HG03521 (cell line): ENCODE data around the gene CDH4.

Experiments used
- ATAC-seq: cut with Tn5 transposase; IDR thresholded peaks from one replicate; pipeline ENCODE4 v1.9.1; 2021; ENCODE audit warnings: mild to moderate bottlenecking, moderate library complexity; ENCODE audit not compliant: unreplicated experiment

CDH4 gene

GRCh38 chr20:61723529-61724257 lies 471.6 kb downstream of the CDH4 start:
- ATAC-seq: no peak

DNA sequence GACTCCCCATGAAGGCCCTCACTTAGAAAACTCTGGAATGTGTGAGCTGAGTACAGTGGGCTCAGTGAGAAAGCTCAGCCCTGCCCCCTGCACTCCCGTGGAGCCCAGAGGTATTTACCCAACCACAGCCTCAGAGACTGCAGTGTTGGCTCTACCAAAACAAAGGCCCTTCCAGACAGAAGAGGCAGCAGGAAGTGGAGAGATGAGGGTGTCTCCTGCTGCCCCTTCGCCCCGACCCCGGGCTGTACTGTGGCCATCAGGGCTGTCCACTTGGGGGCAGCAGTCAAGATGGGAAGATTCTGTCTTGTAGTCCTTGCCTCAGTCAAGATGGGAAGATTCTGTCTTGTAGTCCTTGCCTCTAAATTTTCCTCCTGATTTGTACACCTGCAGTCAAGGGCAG lies 472.3 kb downstream of the CDH4 start:
- no peak for ATAC-seq

DNA sequence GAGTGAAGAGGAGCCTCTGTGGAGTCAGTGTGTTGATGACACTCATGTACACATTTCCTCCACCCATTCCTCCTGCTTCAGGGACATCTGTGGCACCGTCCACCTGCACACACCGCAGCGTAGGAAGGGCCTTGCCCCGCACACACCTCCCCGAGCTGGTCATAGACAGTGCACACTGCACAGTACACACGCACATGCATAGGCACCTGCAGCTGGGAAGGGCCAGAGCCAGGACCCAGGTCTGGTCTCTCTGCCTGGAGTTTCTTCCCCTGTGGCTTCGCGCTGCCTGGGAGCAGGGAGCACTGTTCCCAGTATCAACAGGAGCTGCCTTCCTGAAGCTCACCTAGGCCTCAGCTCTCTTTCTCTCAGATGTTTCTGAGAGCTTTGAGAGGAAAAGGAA lies 473.1 kb downstream of the CDH4 start:
- ATAC-seq: no peak

- ATAC-seq: no peak
Measured at GRCh38 chr20:61725966-61726365, 473.9 kb downstream of the CDH4 start.

DNA sequence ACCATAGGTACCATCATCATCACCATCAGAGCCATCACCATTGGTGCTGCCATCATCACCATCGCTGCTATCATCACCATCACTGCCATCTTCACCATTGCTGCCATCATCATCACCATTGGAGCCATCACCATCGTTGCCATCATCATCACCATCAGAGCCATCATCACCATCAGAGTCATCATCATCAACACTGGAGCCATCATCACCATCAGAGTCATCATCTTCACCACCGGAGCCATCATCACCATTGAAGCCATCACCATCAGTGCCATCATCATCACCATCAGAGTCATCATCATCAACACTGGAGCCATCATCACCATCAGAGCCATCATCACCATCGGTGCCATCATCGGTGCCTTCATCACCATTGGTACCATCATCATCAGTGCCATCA lies 474.9 kb downstream of the CDH4 start:
- no peak for ATAC-seq

DNA sequence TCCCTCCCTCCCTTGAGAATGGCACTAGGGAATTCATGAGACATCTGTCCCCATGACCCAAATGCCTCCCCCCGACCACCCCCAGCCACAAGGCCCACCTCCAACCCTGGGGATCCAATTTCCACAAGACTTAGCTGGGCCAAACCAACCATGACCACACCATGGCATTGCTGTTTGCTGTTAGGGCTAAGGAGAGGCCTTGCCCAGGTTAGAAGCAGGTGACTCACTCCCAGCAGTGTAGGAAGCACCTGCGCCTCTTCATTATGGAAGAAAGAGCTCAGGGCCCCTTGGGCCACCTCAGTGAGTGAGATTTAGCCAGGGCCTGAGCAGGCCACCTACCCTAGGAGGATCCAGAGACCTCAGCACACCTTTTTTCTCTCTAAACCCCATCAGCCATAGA lies 475.7 kb downstream of the CDH4 start:
- no peak for ATAC-seq

- no peak for ATAC-seq
Measured at GRCh38 chr20:61728326-61728725, 476.3 kb downstream of the CDH4 start.

DNA sequence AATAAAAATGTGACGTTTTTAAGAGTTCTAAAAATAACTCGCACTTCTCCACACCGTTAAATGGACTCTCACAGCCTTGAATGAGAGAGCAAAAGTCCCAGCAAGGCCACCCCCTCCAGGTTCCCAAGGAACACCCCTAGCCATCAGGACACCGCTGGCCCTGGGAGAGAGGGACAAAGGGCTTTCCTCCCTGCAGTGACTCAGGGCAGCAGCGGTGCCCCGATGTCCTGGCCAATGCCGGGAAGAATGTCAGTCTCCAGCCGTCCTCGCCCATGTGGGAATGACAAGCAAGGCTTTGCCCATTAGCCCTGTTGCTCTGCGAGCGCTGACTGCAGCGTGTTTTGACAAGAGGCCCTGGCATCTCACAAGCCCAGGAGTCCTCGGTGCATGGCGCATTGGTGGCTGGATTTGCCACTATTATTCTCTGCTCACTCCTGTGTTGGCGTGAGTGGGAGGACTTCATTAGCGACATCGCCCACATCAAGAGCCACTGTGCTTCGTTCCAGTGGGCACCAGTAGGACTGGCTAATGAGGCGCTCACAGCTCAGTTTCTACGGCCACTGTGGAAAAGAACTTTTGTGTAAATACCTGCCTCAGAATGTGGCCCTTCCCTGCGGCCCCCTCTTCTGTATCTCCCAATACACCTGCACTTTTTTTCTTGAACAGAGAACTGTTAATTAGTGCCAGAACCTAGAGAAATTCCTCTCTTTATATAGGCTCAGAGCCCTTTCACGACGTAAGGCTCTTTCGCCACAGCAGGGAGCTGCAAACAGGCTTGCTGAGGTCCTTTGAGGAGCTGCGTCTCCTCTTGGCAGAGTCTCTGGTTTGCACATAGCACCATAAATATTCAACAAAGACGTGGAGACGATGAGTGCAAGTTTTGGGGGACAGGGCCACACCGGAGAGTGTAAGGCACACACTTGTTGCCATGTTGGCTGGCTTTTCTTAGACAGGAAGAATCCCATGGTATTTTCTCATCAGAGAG lies 477.0 kb downstream of the CDH4 start:
- no peak for ATAC-seq

DNA sequence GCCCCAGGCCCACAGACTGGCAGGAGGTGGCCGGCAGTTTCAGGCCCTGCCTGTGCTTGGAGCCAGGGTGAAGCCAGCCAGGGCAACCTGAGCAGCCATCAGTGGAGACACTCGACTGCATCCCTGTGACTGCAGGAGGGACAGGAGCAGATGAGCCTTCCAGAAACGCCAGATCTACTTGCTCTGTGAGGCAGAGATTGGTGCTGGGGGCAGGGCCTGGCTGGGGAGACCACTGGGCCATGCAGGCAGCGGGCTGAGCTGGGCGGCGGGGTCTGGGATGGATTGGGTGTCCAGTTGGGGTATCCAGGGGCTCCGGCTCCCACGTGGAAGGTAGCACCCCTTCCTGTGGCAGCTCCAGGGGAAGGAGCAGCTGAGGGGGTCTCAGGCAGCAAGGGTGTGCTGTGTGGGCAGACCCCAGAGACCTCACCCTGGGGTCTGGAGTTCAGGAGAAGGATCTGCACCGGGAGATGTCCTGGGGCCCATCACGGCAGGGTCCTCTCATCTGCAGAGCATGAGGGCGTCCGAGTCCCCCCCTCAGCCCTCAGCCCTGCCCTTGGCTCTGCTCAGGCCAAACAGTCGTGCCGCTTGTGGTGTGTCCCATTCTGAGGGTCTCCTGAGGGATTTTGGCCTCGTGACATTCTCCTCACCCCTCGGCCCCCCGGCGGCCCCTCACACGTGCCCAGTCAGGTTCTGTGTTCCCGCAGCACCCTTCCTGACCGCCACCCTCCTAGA lies 478.7 kb downstream of the CDH4 start:
- ATAC-seq: no peak

- ATAC-seq: no peak
Measured at GRCh38 chr20:61731363-61732181, 479.5 kb downstream of the CDH4 start.

- no peak for ATAC-seq
Measured at GRCh38 chr20:61732511-61733210, 480.6 kb downstream of the CDH4 start.

- ATAC-seq: no peak
Measured at GRCh38 chr20:61733216-61733615, 481.2 kb downstream of the CDH4 start.

DNA sequence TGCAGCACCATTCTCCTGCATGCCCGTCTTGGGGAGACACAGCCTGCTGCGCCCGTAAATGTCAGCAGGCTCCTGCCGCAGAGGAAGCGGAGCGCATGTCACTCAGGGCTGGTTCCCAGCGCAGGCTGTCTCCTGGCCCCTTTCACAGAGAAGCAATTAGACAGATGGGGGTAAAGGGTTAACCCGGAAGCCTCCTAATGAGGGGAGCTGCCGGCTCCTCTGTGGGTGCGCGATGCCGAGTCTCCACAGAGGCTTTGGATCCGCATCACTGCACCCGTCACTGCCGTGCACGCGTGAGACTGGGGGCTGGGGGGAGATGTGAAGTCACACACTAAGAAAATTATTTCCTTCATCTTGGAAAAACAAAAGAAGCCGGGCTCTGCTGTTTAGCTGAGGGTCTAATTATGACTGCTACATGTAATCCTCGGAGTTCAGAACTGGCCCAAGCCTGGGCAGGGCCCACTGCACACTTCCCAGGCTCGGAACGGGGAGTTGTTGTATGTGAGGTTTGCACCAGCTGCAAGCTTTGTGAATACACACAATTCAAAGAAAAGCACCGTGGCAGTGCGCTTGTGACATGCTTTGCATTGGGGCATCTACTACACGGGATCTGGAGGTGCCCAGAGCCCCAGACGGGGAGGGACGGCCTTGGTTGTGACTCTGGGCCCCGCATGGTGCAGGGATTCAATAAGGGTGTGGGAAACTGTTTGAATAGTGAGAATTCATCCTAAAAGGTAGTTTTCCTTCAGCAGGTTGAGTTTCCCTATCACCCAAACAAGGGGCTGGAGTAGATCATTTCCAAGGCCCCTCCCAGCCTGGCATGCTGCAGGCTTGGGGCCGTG lies 482.1 kb downstream of the CDH4 start:
- no peak for ATAC-seq

DNA sequence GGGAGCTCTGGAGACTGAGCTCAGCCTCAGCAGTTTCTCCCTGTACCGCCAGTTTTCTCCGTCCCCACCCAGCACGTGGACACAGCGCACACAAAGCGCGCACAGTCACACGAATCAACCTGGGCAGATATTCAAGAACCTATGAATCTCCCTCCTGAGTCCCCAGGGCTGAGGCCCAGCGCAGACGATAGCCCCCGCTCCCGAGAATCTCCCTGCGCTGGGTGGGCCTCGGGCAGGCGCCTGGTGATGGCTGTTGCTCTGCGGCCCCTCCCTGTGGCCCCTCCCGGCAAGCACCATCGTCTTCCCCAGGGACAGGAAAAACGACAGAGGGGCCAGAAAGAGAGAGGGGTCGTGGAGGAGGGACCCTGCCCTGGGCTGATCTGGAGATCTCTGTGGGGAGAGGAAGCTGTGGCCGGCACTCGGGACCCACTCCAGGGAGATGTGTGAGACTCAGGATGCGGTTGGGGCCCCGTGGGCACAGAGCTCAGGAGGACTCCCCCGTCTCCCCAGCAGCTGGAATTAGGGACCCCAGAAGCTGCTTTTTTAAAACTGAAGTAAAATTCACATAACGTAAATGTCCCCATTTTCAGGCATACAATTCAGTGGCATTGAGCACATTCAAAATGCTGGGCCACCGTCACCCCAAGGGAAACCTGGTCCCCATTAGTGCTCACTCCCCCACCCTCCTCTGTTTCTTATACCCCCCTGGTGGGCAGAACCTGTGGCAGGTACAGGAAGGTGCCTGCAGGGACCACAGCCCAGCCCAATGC lies 482.9 kb downstream of the CDH4 start:
- no peak for ATAC-seq

DNA sequence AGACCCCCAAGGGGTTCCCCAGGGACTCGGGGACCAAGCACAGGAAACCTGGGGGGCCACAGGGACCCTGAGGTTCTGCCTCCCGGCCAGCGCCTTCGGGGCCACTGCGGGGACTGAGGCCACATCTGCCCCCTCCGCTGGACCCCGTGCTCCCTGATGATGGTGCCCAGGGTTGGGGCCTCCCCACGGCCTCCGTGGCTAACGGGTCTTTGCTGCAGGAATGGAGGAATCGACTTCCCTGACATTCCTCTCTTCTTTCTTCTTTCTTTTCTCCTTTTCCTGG lies 483.4 kb downstream of the CDH4 start:
- no peak for ATAC-seq

GRCh38 chr20:61736001-61736635 lies 484.1 kb downstream of the CDH4 start:
- ATAC-seq: no peak

- no peak for ATAC-seq
Measured at GRCh38 chr20:61736751-61737310, 484.8 kb downstream of the CDH4 start.

DNA sequence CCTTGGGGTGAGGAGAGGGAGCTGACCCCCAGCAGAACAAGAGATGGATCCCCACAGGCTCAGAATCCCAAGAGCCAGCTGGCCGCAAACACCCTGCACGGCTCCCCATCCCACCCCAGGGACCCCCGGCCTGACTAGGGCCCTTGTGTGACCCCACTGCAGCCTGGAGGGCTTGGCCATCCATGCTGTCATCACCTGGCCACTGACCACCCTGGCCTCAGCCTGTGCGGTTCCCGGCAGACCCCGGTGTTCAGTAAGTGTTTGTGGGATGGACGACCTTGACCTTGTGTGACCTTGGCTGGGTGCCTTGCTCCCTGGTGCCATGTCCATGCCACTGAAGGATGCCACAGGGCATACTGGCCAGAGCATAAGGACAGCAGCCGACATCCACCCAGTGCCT lies 485.3 kb downstream of the CDH4 start:
- no peak for ATAC-seq
